Right ventricle myocardium superior (tissue), 1 donor: Measurements from ENCODE around the gene MTUS2. TPM values are rescaled to one million over a fixed set of nuclear protein-coding genes. Genes with fewer than 3 reads are reported as not detected.
A peak's percentile ranks its signal among the peaks of the same experiment; 100 is the strongest.

Experiments used
- ATAC-seq: fragments of 200-7000 bp; cut with Tn5 transposase; one replicate; pipeline ENCODE4 v1.9.1; 2020; ENCODE audit warnings: mild to moderate bottlenecking; ENCODE audit not compliant: poor library complexity
- DNase-seq: peaks from one replicate; pipeline ENCODE4 v3.0.0-alpha.2; 2020
- intact Hi-C: fragments of 100-400 bp; cut with DNase I; formaldehyde crosslinking; loops from one replicate; pipeline ENCODE4 v1.11.2; 2022
- total RNA-seq: library from RNA; stranded (reverse); fragmentation: NEBNext Ultra II Directional; extraction: Animal tissue kit (Norgen Biotek cat#: 25700); gene quantifications from one replicate; pipeline ENCODE4 v1.2.1, GENCODE V29; 2021
- donor health status: DM: no; HTN: yes; CAD: no; lungs with severe emphysema.

MTUS2 gene
- total RNA-seq, 1 donor from 2014 or later: 118 TPM

- intact Hi-C loops: no loop called here
- DNase-seq (no peak), ATAC-seq (no peak)
These were observed 691.1 kb downstream of the MTUS2 start for GRCh38 chr13:29511106-29511796.

GRCh38 chr13:29511980-29512379, 691.8 kb downstream of the MTUS2 start:
- ATAC-seq (no peak), DNase-seq (no peak)
- intact Hi-C loops: no loop called here

GRCh38 chr13:29513002-29513980, 693.2 kb downstream of the MTUS2 start:
- intact Hi-C loops: no loop called here
- no peak for DNase-seq
- no peak for ATAC-seq

GRCh38 chr13:29513981-29514719, 694.0 kb downstream of the MTUS2 start:
- DNase-seq (no peak), ATAC-seq (peak; percentile 58)
- intact Hi-C loops: no loop called here

- intact Hi-C loops: no loop called here
- DNase-seq (no peak), ATAC-seq (no peak)
These were observed 694.7 kb downstream of the MTUS2 start for GRCh38 chr13:29514720-29515310.

- no peak for DNase-seq
- ATAC-seq: no peak
- intact Hi-C loops: no loop called here
These were observed 695.2 kb downstream of the MTUS2 start for GRCh38 chr13:29515372-29515771.

- DNase-seq: no peak
- intact Hi-C loops: no loop called here
- ATAC-seq: no peak
These were observed 695.9 kb downstream of the MTUS2 start for GRCh38 chr13:29516012-29516411.

GRCh38 chr13:29516880-29517279, 696.7 kb downstream of the MTUS2 start:
- intact Hi-C loops: no loop called here
- no peak for ATAC-seq
- DNase-seq: no peak

GRCh38 chr13:29519921-29520320, 699.8 kb downstream of the MTUS2 start:
- ATAC-seq: no peak
- intact Hi-C loops: no loop called here

GRCh38 chr13:29520671-29521070, 700.5 kb downstream of the MTUS2 start:
- no peak for DNase-seq
- intact Hi-C loops: no loop called here
- ATAC-seq: no peak

More at GRCh38 chr13:29519921-29520320, 699.8 kb downstream of the MTUS2 start:
- no peak for DNase-seq

- ATAC-seq (no peak), DNase-seq (no peak)
- intact Hi-C loops: no loop called here
These were observed 701.2 kb downstream of the MTUS2 start for GRCh38 chr13:29521336-29521735.

GRCh38 chr13:29522044-29522685, 702.0 kb downstream of the MTUS2 start:
- intact Hi-C loops: no loop called here
- DNase-seq: no peak
- peak; percentile 73 for ATAC-seq

- intact Hi-C loops: no loop called here
- DNase-seq: peak; percentile 72
- ATAC-seq: peak; percentile 76
These were observed 703.2 kb downstream of the MTUS2 start for GRCh38 chr13:29523199-29523961.

GRCh38 chr13:29524176-29524575, 704.0 kb downstream of the MTUS2 start:
- intact Hi-C loops: no loop called here
- ATAC-seq (peak; percentile 83), DNase-seq (peak; percentile 90)

GRCh38 chr13:29524641-29525040, 704.5 kb downstream of the MTUS2 start:
- intact Hi-C loops: no loop called here
- DNase-seq (no peak), ATAC-seq (no peak)

- ATAC-seq (no peak), DNase-seq (no peak)
- intact Hi-C loops: no loop called here
These were observed 705.6 kb downstream of the MTUS2 start for GRCh38 chr13:29525757-29526156.

- DNase-seq (no peak), ATAC-seq (no peak)
- intact Hi-C loops: no loop called here
These were observed 706.6 kb downstream of the MTUS2 start for GRCh38 chr13:29526741-29527140.

GRCh38 chr13:29527511-29527910, 707.4 kb downstream of the MTUS2 start:
- DNase-seq (no peak), ATAC-seq (no peak)
- intact Hi-C loops: no loop called here
